ENCODE results near the gene MAD1L1. TPM values are rescaled to one million over a fixed set of nuclear protein-coding genes. Genes with fewer than 3 reads are reported as not detected.

Gene MAD1L1
- total RNA-seq, 1 experiment from 2014 or later = 43.8 TPM

DNA sequence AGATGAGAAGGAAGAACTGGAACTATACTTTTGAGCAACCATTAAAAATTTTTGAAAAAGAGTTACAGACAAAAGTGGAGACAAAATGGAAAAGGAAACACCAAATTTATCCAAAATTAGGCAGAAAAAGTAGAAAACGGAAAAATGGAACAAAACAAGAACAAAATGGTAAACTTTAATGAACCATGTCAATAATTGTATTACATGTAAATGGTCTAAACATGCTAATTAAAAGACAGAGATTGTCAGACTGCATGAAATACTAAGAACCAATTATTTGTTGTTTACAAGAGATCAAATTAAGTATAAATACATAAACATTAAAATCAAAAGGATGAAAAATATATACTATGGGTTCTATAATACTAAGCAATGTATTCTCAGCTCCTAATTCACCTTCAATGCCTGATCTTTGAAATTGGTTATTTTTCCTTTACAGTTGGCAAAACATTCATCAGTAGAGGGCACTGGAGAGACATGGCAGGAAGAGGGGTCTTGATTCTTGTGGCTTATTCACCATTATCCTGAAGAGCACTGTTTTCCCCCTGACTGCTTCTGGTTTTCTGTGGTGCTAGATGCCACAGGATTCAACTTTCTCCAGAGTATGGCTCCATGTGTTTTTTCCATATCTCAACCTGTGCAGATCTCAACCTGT, 437.7 kb downstream of the MAD1L1 start:
- CTCF ChIA-PET = interaction anchor here (0.6 to 1.9 kb wide), 3 partner anchors 27 to 249 kb away, joined by 3 read pairs; no protein-coding TSS in a partner anchor
- peaks cover 17% of the 10 kb centered on the region for H3K27me3 Mint-ChIP-seq (ENCODE audit: low read depth)

DNA sequence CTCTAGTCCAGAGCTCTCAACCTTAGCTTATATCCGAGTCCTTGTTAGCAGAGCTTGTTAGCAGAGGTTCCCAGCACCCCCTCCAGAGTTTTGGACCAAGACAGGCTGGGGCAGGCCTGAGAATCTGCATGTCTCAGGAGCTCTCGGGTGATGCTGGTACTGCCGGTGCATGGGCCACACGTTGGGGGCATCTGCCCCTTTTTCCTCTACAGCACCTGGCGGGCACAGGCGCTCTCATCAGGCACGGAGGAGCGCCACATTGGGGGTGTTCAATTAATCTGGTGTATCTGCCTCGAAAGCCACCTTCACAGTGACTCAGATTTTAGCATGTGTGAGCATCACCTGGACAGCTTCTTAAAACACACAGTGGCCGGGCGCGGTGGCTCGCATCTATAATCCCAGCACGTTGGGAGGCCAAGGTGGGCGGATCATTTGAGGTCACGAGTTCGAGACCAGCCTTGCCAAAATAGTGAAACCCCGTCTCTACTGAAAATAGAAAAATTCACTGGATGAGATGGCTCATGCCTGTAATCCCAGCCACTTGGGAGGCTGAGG, 445.0 kb downstream of the MAD1L1 start:
- CTCF ChIA-PET = no interaction called here
- Mint-ChIP-seq H3K36me3 (peaks cover 10% of the 10 kb centered on the region), H3K4me3 (no peak overlapping the region), H3K27me3 (ENCODE audit: low read depth) (peaks cover 8% of the 10 kb centered on the region), H3K9me3 (peaks cover 26% of the 10 kb centered on the region), H3K4me1 (no peaks in the 10 kb centered on the region), H3K27ac (no peak overlapping the region)
- no peak for TF ChIP-seq ZNF219 (CRISPR knock-in tag; IDR thresholded peaks at IDR 0.05; ENCODE audit: borderline replicate concordance)
- TF ChIP-seq, protein P1, sequence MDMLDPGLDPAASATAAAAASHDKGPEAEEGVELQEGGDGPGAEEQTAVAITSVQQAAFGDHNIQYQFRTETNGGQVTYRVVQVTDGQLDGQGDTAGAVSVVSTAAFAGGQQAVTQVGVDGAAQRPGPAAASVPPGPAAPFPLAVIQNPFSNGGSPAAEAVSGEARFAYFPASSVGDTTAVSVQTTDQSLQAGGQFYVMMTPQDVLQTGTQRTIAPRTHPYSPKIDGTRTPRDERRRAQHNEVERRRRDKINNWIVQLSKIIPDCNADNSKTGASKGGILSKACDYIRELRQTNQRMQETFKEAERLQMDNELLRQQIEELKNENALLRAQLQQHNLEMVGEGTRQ (CRISPR knock-in tag; IDR thresholded peaks at IDR 0.05) = no peak
- TF ChIP-seq GRHL2 (CRISPR knock-in tag; IDR thresholded peaks at IDR 0.05; ENCODE audit: insufficient replicate concordance, severe bottlenecking) = no peak
- TF ChIP-seq MYBL2 (CRISPR knock-in tag; IDR thresholded peaks at IDR 0.05) = no peak
- TF ChIP-seq, protein P2, sequence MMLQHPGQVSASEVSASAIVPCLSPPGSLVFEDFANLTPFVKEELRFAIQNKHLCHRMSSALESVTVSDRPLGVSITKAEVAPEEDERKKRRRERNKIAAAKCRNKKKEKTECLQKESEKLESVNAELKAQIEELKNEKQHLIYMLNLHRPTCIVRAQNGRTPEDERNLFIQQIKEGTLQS (CRISPR knock-in tag; conservative IDR thresholded peaks at IDR 0.05) = no peak
- no peak for TF ChIP-seq ETV6 (CRISPR knock-in tag; IDR thresholded peaks at IDR 0.05)
- TF ChIP-seq ELF4 (CRISPR knock-in tag; IDR thresholded peaks at IDR 0.05; ENCODE audit: low read depth) = no peak
- TF ChIP-seq, protein P3, sequence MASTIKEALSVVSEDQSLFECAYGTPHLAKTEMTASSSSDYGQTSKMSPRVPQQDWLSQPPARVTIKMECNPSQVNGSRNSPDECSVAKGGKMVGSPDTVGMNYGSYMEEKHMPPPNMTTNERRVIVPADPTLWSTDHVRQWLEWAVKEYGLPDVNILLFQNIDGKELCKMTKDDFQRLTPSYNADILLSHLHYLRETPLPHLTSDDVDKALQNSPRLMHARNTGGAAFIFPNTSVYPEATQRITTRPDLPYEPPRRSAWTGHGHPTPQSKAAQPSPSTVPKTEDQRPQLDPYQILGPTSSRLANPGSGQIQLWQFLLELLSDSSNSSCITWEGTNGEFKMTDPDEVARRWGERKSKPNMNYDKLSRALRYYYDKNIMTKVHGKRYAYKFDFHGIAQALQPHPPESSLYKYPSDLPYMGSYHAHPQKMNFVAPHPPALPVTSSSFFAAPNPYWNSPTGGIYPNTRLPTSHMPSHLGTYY (CRISPR knock-in tag; IDR thresholded peaks at IDR 0.05) = no peak
- TF ChIP-seq, protein P4, sequence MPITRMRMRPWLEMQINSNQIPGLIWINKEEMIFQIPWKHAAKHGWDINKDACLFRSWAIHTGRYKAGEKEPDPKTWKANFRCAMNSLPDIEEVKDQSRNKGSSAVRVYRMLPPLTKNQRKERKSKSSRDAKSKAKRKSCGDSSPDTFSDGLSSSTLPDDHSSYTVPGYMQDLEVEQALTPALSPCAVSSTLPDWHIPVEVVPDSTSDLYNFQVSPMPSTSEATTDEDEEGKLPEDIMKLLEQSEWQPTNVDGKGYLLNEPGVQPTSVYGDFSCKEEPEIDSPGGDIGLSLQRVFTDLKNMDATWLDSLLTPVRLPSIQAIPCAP (CRISPR knock-in tag; IDR thresholded peaks at IDR 0.05) = no peak
- no peak for TF ChIP-seq NFYB (CRISPR knock-in tag; conservative IDR thresholded peaks at IDR 0.05; ENCODE audit: low read depth)
- no peak for TF ChIP-seq PRRX2 (CRISPR knock-in tag; IDR thresholded peaks at IDR 0.05)
- TF ChIP-seq OVOL2 (CRISPR knock-in tag; IDR thresholded peaks at IDR 0.05; ENCODE audit: borderline replicate concordance) = no peak
- POLR2A ChIA-PET = no interaction called here
- DNase-seq (ENCODE audit: low spot score) (no peak), ATAC-seq (no peak)

More for the DNA sequence above, 437.7 kb downstream of the MAD1L1 start:
- DNase-seq (ENCODE audit: low spot score) = no peak
- Mint-ChIP-seq H3K9me3 (peaks cover 45% of the 10 kb centered on the region), H3K36me3 (peaks cover 24% of the 10 kb centered on the region), H3K4me3 (no peak overlapping the region), H3K27ac (no peak overlapping the region), H3K4me1 (no peaks in the 10 kb centered on the region)
- ATAC-seq = no peak
- POLR2A ChIA-PET = no interaction called here
- no peak for TF ChIP-seq RORB (CRISPR knock-in tag; IDR thresholded peaks at IDR 0.05)
- TF ChIP-seq, protein P5, sequence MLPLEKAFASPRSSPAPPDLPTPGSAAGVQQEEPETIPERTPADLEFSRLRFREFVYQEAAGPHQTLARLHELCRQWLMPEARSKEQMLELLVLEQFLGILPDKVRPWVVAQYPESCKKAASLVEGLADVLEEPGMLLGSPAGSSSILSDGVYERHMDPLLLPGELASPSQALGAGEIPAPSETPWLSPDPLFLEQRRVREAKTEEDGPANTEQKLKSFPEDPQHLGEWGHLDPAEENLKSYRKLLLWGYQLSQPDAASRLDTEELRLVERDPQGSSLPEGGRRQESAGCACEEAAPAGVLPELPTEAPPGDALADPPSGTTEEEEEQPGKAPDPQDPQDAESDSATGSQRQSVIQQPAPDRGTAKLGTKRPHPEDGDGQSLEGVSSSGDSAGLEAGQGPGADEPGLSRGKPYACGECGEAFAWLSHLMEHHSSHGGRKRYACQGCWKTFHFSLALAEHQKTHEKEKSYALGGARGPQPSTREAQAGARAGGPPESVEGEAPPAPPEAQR (CRISPR knock-in tag; IDR thresholded peaks at IDR 0.05) = no peak
- no peak for TF ChIP-seq TEAD1 (CRISPR knock-in tag; IDR thresholded peaks at IDR 0.05)
- TF ChIP-seq, protein P1 (CRISPR knock-in tag; IDR thresholded peaks at IDR 0.05) = no peak
- TF ChIP-seq ELF4 (CRISPR knock-in tag; IDR thresholded peaks at IDR 0.05; ENCODE audit: low read depth) = no peak
- no peak for TF ChIP-seq ZNF232 (CRISPR knock-in tag; IDR thresholded peaks at IDR 0.05)
- no peak for TF ChIP-seq TEAD4 (CRISPR knock-in tag; IDR thresholded peaks at IDR 0.05)
- TF ChIP-seq, protein P6, sequence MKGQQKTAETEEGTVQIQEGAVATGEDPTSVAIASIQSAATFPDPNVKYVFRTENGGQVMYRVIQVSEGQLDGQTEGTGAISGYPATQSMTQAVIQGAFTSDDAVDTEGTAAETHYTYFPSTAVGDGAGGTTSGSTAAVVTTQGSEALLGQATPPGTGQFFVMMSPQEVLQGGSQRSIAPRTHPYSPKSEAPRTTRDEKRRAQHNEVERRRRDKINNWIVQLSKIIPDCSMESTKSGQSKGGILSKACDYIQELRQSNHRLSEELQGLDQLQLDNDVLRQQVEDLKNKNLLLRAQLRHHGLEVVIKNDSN (CRISPR knock-in tag; IDR thresholded peaks at IDR 0.05) = no peak
- TF ChIP-seq IRF2 (CRISPR knock-in tag; IDR thresholded peaks at IDR 0.05; ENCODE audit: borderline replicate concordance, low read depth) = no peak
- no peak for TF ChIP-seq CREM (CRISPR knock-in tag; IDR thresholded peaks at IDR 0.05)
- TF ChIP-seq, protein P7, sequence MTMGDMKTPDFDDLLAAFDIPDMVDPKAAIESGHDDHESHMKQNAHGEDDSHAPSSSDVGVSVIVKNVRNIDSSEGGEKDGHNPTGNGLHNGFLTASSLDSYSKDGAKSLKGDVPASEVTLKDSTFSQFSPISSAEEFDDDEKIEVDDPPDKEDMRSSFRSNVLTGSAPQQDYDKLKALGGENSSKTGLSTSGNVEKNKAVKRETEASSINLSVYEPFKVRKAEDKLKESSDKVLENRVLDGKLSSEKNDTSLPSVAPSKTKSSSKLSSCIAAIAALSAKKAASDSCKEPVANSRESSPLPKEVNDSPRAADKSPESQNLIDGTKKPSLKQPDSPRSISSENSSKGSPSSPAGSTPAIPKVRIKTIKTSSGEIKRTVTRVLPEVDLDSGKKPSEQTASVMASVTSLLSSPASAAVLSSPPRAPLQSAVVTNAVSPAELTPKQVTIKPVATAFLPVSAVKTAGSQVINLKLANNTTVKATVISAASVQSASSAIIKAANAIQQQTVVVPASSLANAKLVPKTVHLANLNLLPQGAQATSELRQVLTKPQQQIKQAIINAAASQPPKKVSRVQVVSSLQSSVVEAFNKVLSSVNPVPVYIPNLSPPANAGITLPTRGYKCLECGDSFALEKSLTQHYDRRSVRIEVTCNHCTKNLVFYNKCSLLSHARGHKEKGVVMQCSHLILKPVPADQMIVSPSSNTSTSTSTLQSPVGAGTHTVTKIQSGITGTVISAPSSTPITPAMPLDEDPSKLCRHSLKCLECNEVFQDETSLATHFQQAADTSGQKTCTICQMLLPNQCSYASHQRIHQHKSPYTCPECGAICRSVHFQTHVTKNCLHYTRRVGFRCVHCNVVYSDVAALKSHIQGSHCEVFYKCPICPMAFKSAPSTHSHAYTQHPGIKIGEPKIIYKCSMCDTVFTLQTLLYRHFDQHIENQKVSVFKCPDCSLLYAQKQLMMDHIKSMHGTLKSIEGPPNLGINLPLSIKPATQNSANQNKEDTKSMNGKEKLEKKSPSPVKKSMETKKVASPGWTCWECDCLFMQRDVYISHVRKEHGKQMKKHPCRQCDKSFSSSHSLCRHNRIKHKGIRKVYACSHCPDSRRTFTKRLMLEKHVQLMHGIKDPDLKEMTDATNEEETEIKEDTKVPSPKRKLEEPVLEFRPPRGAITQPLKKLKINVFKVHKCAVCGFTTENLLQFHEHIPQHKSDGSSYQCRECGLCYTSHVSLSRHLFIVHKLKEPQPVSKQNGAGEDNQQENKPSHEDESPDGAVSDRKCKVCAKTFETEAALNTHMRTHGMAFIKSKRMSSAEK (CRISPR knock-in tag; IDR thresholded peaks at IDR 0.05; ENCODE audit: borderline replicate concordance) = no peak
- TF ChIP-seq CREB1 (CRISPR knock-in tag; IDR thresholded peaks at IDR 0.05) = no peak
- TF ChIP-seq RELA (CRISPR knock-in tag; IDR thresholded peaks at IDR 0.05; ENCODE audit: borderline replicate concordance) = no peak
